ENCODE data around the gene PAIP2B.

- TF ChIP-seq CTCF (IDR thresholded peaks at IDR 0.05) (no peak), EZH2 (IDR thresholded peaks at IDR 0.05) (no peak), EZH2phosphoT487 (IDR thresholded peaks at IDR 0.05) (no peak)
These were observed 36.5 kb upstream of the PAIP2B start for GRCh38 chr2:71263386-71263785.
